ENCODE data around the gene GALNT14.

DNA sequence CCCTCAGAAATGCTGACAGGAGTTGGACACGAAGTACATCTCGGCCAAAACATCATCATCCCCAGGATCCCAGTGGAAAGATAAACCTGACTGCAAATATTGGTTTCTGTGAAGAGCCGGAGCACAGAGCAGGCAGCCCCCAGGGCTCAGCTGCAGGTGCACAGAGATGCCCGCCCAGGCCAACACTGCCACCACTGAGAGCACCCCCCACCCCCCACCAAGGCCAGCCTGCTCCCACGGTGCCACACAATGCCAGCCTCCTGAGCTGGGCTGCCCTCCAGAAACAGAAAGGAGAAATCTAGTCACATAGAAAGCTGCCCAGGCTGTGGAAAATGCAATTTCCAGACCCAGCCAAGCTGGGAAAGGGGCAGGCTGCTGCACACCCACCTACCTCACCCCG is 71.7 kb downstream of the GALNT14 start:
- TF ChIP-seq, protein P1, sequence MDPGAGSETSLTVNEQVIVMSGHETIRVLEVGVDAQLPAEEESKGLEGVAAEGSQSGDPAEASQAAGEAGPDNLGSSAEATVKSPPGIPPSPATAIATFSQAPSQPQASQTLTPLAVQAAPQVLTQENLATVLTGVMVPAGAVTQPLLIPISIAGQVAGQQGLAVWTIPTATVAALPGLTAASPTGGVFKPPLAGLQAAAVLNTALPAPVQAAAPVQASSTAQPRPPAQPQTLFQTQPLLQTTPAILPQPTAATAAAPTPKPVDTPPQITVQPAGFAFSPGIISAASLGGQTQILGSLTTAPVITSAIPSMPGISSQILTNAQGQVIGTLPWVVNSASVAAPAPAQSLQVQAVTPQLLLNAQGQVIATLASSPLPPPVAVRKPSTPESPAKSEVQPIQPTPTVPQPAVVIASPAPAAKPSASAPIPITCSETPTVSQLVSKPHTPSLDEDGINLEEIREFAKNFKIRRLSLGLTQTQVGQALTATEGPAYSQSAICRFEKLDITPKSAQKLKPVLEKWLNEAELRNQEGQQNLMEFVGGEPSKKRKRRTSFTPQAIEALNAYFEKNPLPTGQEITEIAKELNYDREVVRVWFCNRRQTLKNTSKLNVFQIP (CRISPR knock-in tag; IDR thresholded peaks at IDR 0.05; ENCODE audit: borderline replicate concordance, low read depth): no peak
- TF ChIP-seq BACH2 (CRISPR knock-in tag; IDR thresholded peaks at IDR 0.05; ENCODE audit: borderline replicate concordance): no peak
- no peak for TF ChIP-seq ZFP30 (CRISPR knock-in tag; IDR thresholded peaks at IDR 0.05)
- TF ChIP-seq TOX (CRISPR knock-in tag; IDR thresholded peaks at IDR 0.05; ENCODE audit: borderline replicate concordance): no peak
- TF ChIP-seq CSDC2 (CRISPR knock-in tag; IDR thresholded peaks at IDR 0.05): no peak
